GM12874 (cell line): Measurements from ENCODE around the gene ZNF665.

Experiments
- TF ChIP-seq, protein P1 (sequence below): IDR thresholded peaks from 2 replicates; pipeline ENCODE4 v1.5.1; 2011; ENCODE audit warnings: low read depth, mild to moderate bottlenecking, control low read depth, low read length, moderate library complexity; ENCODE audit not compliant: insufficient read depth

ZNF665 gene

GRCh38 chr19:53132141-53132991 lies 60.8 kb downstream of the ZNF665 start, which contains the start of gene ZNF415:
Gene ZNF415 (minus strand): TSS chr19:53132910. CDS start chr19:53122676, 10,234 bp downstream.
- TF ChIP-seq, protein P1, sequence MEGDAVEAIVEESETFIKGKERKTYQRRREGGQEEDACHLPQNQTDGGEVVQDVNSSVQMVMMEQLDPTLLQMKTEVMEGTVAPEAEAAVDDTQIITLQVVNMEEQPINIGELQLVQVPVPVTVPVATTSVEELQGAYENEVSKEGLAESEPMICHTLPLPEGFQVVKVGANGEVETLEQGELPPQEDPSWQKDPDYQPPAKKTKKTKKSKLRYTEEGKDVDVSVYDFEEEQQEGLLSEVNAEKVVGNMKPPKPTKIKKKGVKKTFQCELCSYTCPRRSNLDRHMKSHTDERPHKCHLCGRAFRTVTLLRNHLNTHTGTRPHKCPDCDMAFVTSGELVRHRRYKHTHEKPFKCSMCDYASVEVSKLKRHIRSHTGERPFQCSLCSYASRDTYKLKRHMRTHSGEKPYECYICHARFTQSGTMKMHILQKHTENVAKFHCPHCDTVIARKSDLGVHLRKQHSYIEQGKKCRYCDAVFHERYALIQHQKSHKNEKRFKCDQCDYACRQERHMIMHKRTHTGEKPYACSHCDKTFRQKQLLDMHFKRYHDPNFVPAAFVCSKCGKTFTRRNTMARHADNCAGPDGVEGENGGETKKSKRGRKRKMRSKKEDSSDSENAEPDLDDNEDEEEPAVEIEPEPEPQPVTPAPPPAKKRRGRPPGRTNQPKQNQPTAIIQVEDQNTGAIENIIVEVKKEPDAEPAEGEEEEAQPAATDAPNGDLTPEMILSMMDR = no peak

DNA sequence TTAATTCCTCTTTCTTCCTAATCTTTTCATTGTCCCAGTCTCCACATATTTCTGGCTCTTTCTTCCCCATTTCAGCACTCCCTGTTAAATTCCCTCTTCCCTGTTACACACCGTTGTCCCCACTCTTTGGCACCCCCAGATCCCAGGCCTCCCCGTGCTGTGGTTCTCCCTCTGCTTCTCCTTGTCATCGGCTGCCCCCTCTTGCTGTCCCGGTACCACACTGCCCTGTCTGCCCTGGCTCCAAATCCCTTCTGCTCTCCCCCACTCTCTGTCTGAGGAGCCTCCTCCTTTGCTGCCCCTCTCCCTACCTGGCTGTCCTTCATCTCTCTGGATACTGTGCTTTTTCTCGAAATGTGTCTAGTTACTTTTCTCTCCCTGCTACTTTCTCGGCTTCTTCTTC lies 61.4 kb downstream of the ZNF665 start:
- TF ChIP-seq, protein P1 = no peak

DNA sequence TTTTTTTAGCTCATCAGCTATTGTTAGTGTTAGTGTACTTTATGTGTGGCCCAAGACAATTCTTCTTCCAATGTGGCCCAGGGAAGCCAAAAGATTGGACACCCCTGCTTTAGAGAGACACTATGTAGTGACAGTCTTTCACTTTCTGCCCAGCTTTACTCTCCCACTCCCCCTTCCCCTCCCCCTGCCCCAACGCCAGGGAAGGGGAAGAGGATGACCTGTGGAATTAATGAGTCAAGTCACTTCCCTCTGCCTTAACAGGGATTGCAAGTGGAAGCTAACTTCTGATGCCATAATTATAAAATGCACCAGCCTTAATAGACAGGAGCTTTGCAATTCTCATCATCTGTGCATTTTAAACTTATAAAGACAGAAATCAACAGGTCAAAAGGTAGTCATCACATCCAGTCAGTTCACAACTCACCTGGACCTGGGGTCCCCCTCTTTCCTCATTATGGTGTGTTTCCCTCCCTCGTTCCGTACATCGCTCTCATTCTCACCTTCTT lies 62.0 kb downstream of the ZNF665 start:
- TF ChIP-seq, protein P1 = no peak

DNA sequence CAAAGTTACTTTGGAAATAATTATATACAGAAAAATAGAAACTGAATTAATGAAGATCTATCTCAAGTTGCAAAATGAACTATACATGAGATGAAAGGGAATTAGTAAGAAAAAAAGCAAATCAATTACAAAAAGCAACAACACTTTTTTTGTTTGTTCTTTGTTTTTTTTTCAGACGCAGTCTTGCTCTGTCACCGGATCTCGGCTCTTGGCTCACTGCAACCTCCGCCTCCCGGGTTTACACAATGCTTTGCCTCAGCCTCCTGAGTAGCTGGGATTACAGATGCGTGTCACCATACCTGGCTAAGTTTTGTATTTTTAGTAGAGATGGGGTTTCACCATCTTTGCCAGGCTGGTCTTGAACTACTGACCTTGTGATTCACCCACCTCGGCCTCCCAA lies 62.7 kb downstream of the ZNF665 start:
- TF ChIP-seq, protein P1 = no peak

DNA sequence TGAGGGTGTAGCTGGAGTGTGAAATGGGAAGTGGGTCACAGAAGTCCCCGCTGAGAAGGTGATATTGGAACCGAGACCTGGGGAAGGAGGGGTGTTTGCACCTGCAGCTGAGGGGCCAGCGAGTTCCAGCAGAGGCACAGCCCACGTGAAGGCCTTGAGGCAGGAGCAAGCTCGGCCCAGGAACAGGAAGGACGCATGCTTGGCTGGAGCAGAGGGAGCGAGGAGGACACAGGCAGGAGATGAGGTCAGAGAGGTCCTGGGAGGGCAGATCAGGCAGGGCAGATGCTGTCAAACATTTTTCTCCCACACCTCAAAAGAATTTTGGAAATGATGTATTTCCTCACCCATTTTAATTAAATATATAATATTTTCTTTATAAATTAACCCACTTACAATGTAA lies 69.8 kb downstream of the ZNF665 start:
- TF ChIP-seq, protein P1 = no peak
